SK-N-SH (cell line): Measurements from ENCODE around the gene SERTAD2.

Experiments used
- EP300 ChIP-seq, 2 experiments: IDR thresholded peaks; 2 replicates each; pipeline versions ENCODE4 v1.4.0 to v1.6.1; 2012; ENCODE audit warnings: borderline replicate concordance in 1 of 2, low read depth in 1 of 2, low read length in 1 of 2
- GABPA ChIP-seq: IDR thresholded peaks from 2 replicates; pipeline ENCODE4 v1.4.0; 2012; ENCODE audit warnings: low read depth, mild to moderate bottlenecking
- MAX ChIP-seq: IDR thresholded peaks from 2 replicates; pipeline ENCODE4 v1.4.0; 2012; ENCODE audit warnings: low read depth
- NRF1 ChIP-seq: IDR thresholded peaks from 2 replicates; pipeline ENCODE4 v1.6.1; 2012; ENCODE audit warnings: low read depth, mild to moderate bottlenecking, low read length
- POLR2AphosphoS5 ChIP-seq: IDR thresholded peaks from 2 replicates; pipeline ENCODE4 v1.6.1; 2012; ENCODE audit warnings: low read depth, low read length
- RAD21 ChIP-seq: IDR thresholded peaks from 2 replicates; pipeline ENCODE4 v1.6.1; 2012; ENCODE audit warnings: mild to moderate bottlenecking, low read length
- TAF1 ChIP-seq: IDR thresholded peaks from 2 replicates; pipeline ENCODE4 v1.6.1; 2012; ENCODE audit warnings: low read depth, mild to moderate bottlenecking, low read length, moderate library complexity, borderline replicate concordance
- TEAD4 ChIP-seq: IDR thresholded peaks from 2 replicates; pipeline ENCODE4 v1.4.0; 2012; ENCODE audit warnings: mild to moderate bottlenecking, borderline replicate concordance; ENCODE audit not compliant: insufficient read depth
- YY1 ChIP-seq: IDR thresholded peaks from 2 replicates; pipeline ENCODE4 v1.4.0; 2012; ENCODE audit warnings: low read depth, mild to moderate bottlenecking
- TF ChIP-seq, protein P1 (sequence below): fragments of 200-600 bp; sonication (generic); IDR thresholded peaks from 2 replicates; pipeline ENCODE4 v1.6.1; 2017; ENCODE audit warnings: antibody characterized with exemption, mild to moderate bottlenecking, moderate library complexity
- TF ChIP-seq, protein P2 (sequence below): IDR thresholded peaks from 2 replicates; pipeline ENCODE4 v1.4.0; 2012; ENCODE audit warnings: low read depth, borderline replicate concordance

GRCh38 chr2:64699712-64700111 is 46.0 kb upstream of the SERTAD2 start:
- TF ChIP-seq, protein P1, sequence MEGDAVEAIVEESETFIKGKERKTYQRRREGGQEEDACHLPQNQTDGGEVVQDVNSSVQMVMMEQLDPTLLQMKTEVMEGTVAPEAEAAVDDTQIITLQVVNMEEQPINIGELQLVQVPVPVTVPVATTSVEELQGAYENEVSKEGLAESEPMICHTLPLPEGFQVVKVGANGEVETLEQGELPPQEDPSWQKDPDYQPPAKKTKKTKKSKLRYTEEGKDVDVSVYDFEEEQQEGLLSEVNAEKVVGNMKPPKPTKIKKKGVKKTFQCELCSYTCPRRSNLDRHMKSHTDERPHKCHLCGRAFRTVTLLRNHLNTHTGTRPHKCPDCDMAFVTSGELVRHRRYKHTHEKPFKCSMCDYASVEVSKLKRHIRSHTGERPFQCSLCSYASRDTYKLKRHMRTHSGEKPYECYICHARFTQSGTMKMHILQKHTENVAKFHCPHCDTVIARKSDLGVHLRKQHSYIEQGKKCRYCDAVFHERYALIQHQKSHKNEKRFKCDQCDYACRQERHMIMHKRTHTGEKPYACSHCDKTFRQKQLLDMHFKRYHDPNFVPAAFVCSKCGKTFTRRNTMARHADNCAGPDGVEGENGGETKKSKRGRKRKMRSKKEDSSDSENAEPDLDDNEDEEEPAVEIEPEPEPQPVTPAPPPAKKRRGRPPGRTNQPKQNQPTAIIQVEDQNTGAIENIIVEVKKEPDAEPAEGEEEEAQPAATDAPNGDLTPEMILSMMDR: no peak
- TF ChIP-seq POLR2AphosphoS5: no peak
- no peak for TF ChIP-seq GABPA
- TF ChIP-seq TEAD4: no peak
- no peak for TF ChIP-seq TAF1
- TF ChIP-seq RAD21: no peak
- TF ChIP-seq EP300 (IDR thresholded peaks at IDR 0.05; ENCODE audit: borderline replicate concordance in 1 of 2, low read depth in 1 of 2, low read length in 1 of 2): no peak
- TF ChIP-seq YY1: no peak
- TF ChIP-seq NRF1: no peak
- no peak for TF ChIP-seq MAX
- TF ChIP-seq, protein P2, sequence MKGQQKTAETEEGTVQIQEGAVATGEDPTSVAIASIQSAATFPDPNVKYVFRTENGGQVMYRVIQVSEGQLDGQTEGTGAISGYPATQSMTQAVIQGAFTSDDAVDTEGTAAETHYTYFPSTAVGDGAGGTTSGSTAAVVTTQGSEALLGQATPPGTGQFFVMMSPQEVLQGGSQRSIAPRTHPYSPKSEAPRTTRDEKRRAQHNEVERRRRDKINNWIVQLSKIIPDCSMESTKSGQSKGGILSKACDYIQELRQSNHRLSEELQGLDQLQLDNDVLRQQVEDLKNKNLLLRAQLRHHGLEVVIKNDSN: no peak
